ENCODE results near the gene PTPRD.

DNA sequence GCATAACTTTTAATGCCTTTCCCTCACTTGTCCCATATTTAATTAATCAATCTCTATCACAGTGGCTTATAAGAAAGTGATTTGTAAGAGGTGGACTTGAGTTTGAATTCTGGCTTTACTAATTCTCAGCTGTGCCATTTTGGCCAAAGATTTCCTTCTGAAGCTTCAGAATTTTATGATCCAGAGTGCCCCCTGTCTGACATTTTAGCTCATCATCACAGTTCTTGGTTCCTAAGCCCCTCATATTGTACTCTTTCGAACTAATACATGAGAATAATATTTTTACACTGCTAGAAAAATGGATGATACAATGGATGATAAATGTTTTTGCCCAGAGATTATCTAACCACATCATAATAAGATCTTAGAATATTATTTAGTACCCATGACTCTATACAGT, 1014.1 kb downstream of the PTPRD start:
- TF ChIP-seq, protein P1, sequence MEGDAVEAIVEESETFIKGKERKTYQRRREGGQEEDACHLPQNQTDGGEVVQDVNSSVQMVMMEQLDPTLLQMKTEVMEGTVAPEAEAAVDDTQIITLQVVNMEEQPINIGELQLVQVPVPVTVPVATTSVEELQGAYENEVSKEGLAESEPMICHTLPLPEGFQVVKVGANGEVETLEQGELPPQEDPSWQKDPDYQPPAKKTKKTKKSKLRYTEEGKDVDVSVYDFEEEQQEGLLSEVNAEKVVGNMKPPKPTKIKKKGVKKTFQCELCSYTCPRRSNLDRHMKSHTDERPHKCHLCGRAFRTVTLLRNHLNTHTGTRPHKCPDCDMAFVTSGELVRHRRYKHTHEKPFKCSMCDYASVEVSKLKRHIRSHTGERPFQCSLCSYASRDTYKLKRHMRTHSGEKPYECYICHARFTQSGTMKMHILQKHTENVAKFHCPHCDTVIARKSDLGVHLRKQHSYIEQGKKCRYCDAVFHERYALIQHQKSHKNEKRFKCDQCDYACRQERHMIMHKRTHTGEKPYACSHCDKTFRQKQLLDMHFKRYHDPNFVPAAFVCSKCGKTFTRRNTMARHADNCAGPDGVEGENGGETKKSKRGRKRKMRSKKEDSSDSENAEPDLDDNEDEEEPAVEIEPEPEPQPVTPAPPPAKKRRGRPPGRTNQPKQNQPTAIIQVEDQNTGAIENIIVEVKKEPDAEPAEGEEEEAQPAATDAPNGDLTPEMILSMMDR (conservative IDR thresholded peaks at IDR 0.05; ENCODE audit: low read length) = peak; percentile 29
- TF ChIP-seq EZH2phosphoT487 (IDR thresholded peaks at IDR 0.05; ENCODE audit: borderline replicate concordance) = no peak

Measured in Loucy (cell line).